Measurements from ENCODE around the gene KLF12.

Gene KLF12

GRCh38 chr13:74134221-74134776, at the start of gene KLF12:
Gene KLF12, minus strand, starts transcription at chr13:74134404.
- peak; percentile 96 for DNase-seq

GRCh38 chr13:74182491-74182890, 48.3 kb upstream of the KLF12 start:
- DNase-seq: no peak

- no peak for DNase-seq
These were observed 40.6 kb upstream of the KLF12 start for GRCh38 chr13:74174810-74175209.

GRCh38 chr13:74173822-74174221, 39.6 kb upstream of the KLF12 start:
- no peak for DNase-seq

- no peak for DNase-seq
These were observed 37.4 kb upstream of the KLF12 start for GRCh38 chr13:74171641-74172040.

GRCh38 chr13:74169676-74170075, 35.5 kb upstream of the KLF12 start:
- DNase-seq: no peak

GRCh38 chr13:74168263-74168675, 34.1 kb upstream of the KLF12 start:
- no peak for DNase-seq

GRCh38 chr13:74166261-74167004, 32.2 kb upstream of the KLF12 start:
- DNase-seq: no peak

GRCh38 chr13:74162782-74163181, 28.6 kb upstream of the KLF12 start:
- no peak for DNase-seq

- no peak for DNase-seq
These were observed 27.9 kb upstream of the KLF12 start for GRCh38 chr13:74162135-74162534.

GRCh38 chr13:74158571-74159352, 24.6 kb upstream of the KLF12 start:
- no peak for DNase-seq

GRCh38 chr13:74158028-74158427, 23.8 kb upstream of the KLF12 start:
- no peak for DNase-seq

- no peak for DNase-seq
These were observed 20.8 kb upstream of the KLF12 start for GRCh38 chr13:74154981-74155380.

GRCh38 chr13:74153316-74153715, 19.1 kb upstream of the KLF12 start:
- DNase-seq: no peak

GRCh38 chr13:74151859-74152258, 17.7 kb upstream of the KLF12 start:
- DNase-seq: no peak

- no peak for DNase-seq
These were observed 14.1 kb upstream of the KLF12 start for GRCh38 chr13:74148352-74148751.

GRCh38 chr13:74145249-74145975, 11.2 kb upstream of the KLF12 start:
- DNase-seq: no peak

- no peak for DNase-seq
These were observed 10.1 kb upstream of the KLF12 start for GRCh38 chr13:74144269-74144668.

GRCh38 chr13:74142257-74142656, 8.1 kb upstream of the KLF12 start:
- DNase-seq: no peak

GRCh38 chr13:74138241-74138640, 4.0 kb upstream of the KLF12 start:
- DNase-seq: no peak

- peak; percentile 34 for DNase-seq
These were observed 2.0 kb upstream of the KLF12 start for GRCh38 chr13:74136084-74136658.

- peak; percentile 49 for DNase-seq
These were observed 1.3 kb upstream of the KLF12 start for GRCh38 chr13:74135326-74136083.

All from CD4-positive, alpha-beta T cell treated with Interleukin-15 for 1 hour (primary cell).